ENCODE data around the gene CARD8.
"Not testable (repeated sequence)": the region's sequence is repeated elsewhere in the genome, so short reads cannot be mapped to it uniquely, and the experiment has no call there.

The CARD8 gene

GRCh38 chr19:48255376-48256303 lies at the start of gene CARD8:
CARD8 (minus strand) TSS chr19:48255912; CDS start chr19:48241020, 14,892 bp downstream.
- DNase-seq (ENCODE audit: low read depth, low spot score), result peak; percentile 88

- no peak for DNase-seq (ENCODE audit: low read depth, low spot score)
Observed at GRCh38 chr19:48303866-48304265, 48.2 kb upstream of the CARD8 start.

- no peak for DNase-seq (ENCODE audit: low read depth, low spot score)
Observed at GRCh38 chr19:48303367-48303766, 47.7 kb upstream of the CARD8 start.

GRCh38 chr19:48302600-48302959 lies 46.9 kb upstream of the CARD8 start:
- no peak for DNase-seq (ENCODE audit: low read depth, low spot score)

GRCh38 chr19:48301886-48302599 lies 46.3 kb upstream of the CARD8 start:
- no peak for DNase-seq (ENCODE audit: low read depth, low spot score)

- no peak for DNase-seq (ENCODE audit: low read depth, low spot score)
Observed at GRCh38 chr19:48297975-48298374, 42.3 kb upstream of the CARD8 start.

- no peak for DNase-seq (ENCODE audit: low read depth, low spot score)
Observed at GRCh38 chr19:48296963-48297734, 41.4 kb upstream of the CARD8 start.

- DNase-seq (ENCODE audit: low read depth, low spot score), result peak; percentile 46
Observed at GRCh38 chr19:48295458-48295857, 39.7 kb upstream of the CARD8 start.

GRCh38 chr19:48292798-48293197 lies 37.1 kb upstream of the CARD8 start:
- DNase-seq (ENCODE audit: low read depth, low spot score), result no peak

- not testable (repeated sequence) for DNase-seq (ENCODE audit: low read depth, low spot score)
Observed at GRCh38 chr19:48291489-48291815, 35.7 kb upstream of the CARD8 start.

GRCh38 chr19:48290771-48291488 lies 35.2 kb upstream of the CARD8 start:
- DNase-seq (ENCODE audit: low read depth, low spot score), result peak; percentile 94

- peak; percentile 79 for DNase-seq (ENCODE audit: low read depth, low spot score)
Observed at GRCh38 chr19:48290401-48290770, 34.7 kb upstream of the CARD8 start.

GRCh38 chr19:48287748-48288147 lies 32.0 kb upstream of the CARD8 start:
- DNase-seq (ENCODE audit: low read depth, low spot score), result no peak

- no peak for DNase-seq (ENCODE audit: low read depth, low spot score)
Observed at GRCh38 chr19:48284896-48285295, 29.2 kb upstream of the CARD8 start.

- DNase-seq (ENCODE audit: low read depth, low spot score), result no peak
Observed at GRCh38 chr19:48283908-48284307, 28.2 kb upstream of the CARD8 start.

GRCh38 chr19:48279747-48280146 lies 24.0 kb upstream of the CARD8 start:
- no peak for DNase-seq (ENCODE audit: low read depth, low spot score)

- DNase-seq (ENCODE audit: low read depth, low spot score), result no peak
Observed at GRCh38 chr19:48274938-48275337, 19.2 kb upstream of the CARD8 start.

- no peak for DNase-seq (ENCODE audit: low read depth, low spot score)
Observed at GRCh38 chr19:48274173-48274572, 18.5 kb upstream of the CARD8 start.

GRCh38 chr19:48271531-48272151 lies 15.9 kb upstream of the CARD8 start:
- DNase-seq (ENCODE audit: low read depth, low spot score), result peak; percentile 91

GRCh38 chr19:48269617-48270026 lies 13.9 kb upstream of the CARD8 start:
- DNase-seq (ENCODE audit: low read depth, low spot score), result peak; percentile 34

- DNase-seq (ENCODE audit: low read depth, low spot score), result peak; percentile 57
Observed at GRCh38 chr19:48265326-48265725, 9.6 kb upstream of the CARD8 start.
